Prostate gland (tissue), 2 donors: ENCODE results near the gene ZDHHC17.

Experiments
- CTCF ChIP-seq, 4 experiments: fragments of 200-600 bp in 2 of 4; fragments of 450-650 bp in 2 of 4; sonication (generic) in 2 of 4; IDR thresholded peaks; 1 replicate in 3 of 4; 2 replicates in 1 of 4; pipeline ENCODE4 v1.5.1; 2016 to 2019; ENCODE audit warnings: antibody characterized with exemption in 4 of 4, mild to moderate bottlenecking in 2 of 4, moderate library complexity in 2 of 4
- POLR2A ChIP-seq: fragments of 450-650 bp; IDR thresholded peaks from one replicate; pipeline ENCODE4 v1.6.1; 2016; ENCODE audit warnings: antibody characterized with exemption, mild to moderate bottlenecking
- POLR2AphosphoS5 ChIP-seq: sonication (generic); formaldehyde crosslinking; IDR thresholded peaks from one replicate; pipeline ENCODE4 v1.6.1; 2017; ENCODE audit warnings: antibody characterized with exemption

GRCh38 chr12:76860256-76860655 is 96.3 kb downstream of the ZDHHC17 start:
- TF ChIP-seq POLR2A: no peak
- TF ChIP-seq POLR2AphosphoS5: no peak
- TF ChIP-seq CTCF (IDR thresholded peaks at IDR 0.05): no peak
